Large intestine (tissue), 3 donors: ENCODE results near the gene PEX6. TPM values are rescaled to one million over a fixed set of nuclear protein-coding genes. Genes with fewer than 3 reads are reported as not detected.

ENCODE experiments used
- DNase-seq, 2 donors: peaks; one replicate each; pipeline versions ENCODE4 v3.0.0 to v3.0.0-alpha.2; 2013
- H3K27ac ChIP-seq: one replicate; pipeline ENCODE4 v1.5.1; 2013; ENCODE audit warnings: low read length
- H3K27me3 ChIP-seq: 2 replicates; pipeline ENCODE4 v1.6.1; 2013; ENCODE audit warnings: low read length; ENCODE audit not compliant: control insufficient read depth, insufficient read depth
- H3K36me3 ChIP-seq: 2 replicates; pipeline ENCODE4 v1.6.1; 2013; ENCODE audit warnings: low read length; ENCODE audit not compliant: control insufficient read depth, insufficient read depth
- H3K4me1 ChIP-seq: one replicate; pipeline ENCODE4 v1.6.1; 2013; ENCODE audit warnings: low read length; ENCODE audit not compliant: control insufficient read depth, insufficient read depth
- H3K4me3 ChIP-seq: one replicate; pipeline ENCODE4 v1.5.1; 2013; ENCODE audit warnings: low read length
- H3K9me3 ChIP-seq: one replicate; pipeline ENCODE4 v1.6.1; 2013; ENCODE audit warnings: mild to moderate bottlenecking, low read depth, low read length, moderate library complexity; ENCODE audit not compliant: control insufficient read depth
- whole genome bisulfite sequencing: methylation state at CpG from one replicate; pipeline ENCODE4 v1.1.5; 2013; ENCODE audit warnings: low lambda C conversion rate; ENCODE audit not compliant: insufficient coverage; 5-methylcytosine and 5-hydroxymethylcytosine counted together
- polyA plus RNA-seq: library from polyadenylated mRNA; unstranded; fragments of 120-200 nt; gene quantifications from one replicate; pipeline ENCODE4 v1.2.1, GENCODE V29; 2013

Gene PEX6
- polyA plus RNA-seq, 1 donor: 35.7 TPM

GRCh38 chr6:42979523-42980177, 669 bp upstream of the PEX6 start:
- Histone ChIP-seq H3K27me3 (no peaks in the 10 kb centered on the region), H3K4me3 (peak overlapping the region; percentile 84), H3K9me3 (no peaks in the 10 kb centered on the region), H3K4me1 (peaks cover 20% of the 10 kb centered on the region), H3K27ac (peak overlapping the region; percentile 89), H3K36me3 (peaks cover 7% of the 10 kb centered on the region)
- no peak for DNase-seq
- no CpG with 5 or more reads among the region's 9 CpGs for WGBS

- DNase-seq: peak in 1 of 2 donors; percentile 55
- Histone ChIP-seq H3K27ac (peak overlapping the region; percentile 89), H3K36me3 (peaks cover 12% of the 10 kb centered on the region), H3K4me1 (peaks cover 15% of the 10 kb centered on the region), H3K9me3 (no peaks in the 10 kb centered on the region), H3K4me3 (peak overlapping the region; percentile 84), H3K27me3 (no peaks in the 10 kb centered on the region)
- no CpG with 5 or more reads among the region's 28 CpGs for WGBS
Measured at GRCh38 chr6:42978487-42978838, 518 bp downstream of the PEX6 start.

GRCh38 chr6:42974919-42975505, 4.0 kb downstream of the PEX6 start:
- no peak for DNase-seq
- H3K36me3 ChIP-seq: peaks cover 21% of the 10 kb centered on the region
- no peak overlapping the region for H3K4me3 ChIP-seq
- no peaks in the 10 kb centered on the region for H3K27me3 ChIP-seq
- H3K4me1 ChIP-seq: peaks cover 14% of the 10 kb centered on the region
- no peak overlapping the region for H3K27ac ChIP-seq
- H3K9me3 ChIP-seq: no peaks in the 10 kb centered on the region
- no CpG with 5 or more reads among the region's 5 CpGs for WGBS

GRCh38 chr6:42973926-42974325, 5.1 kb downstream of the PEX6 start:
- Histone ChIP-seq H3K4me3 (no peak overlapping the region), H3K36me3 (peaks cover 32% of the 10 kb centered on the region), H3K4me1 (peaks cover 6% of the 10 kb centered on the region), H3K9me3 (no peaks in the 10 kb centered on the region), H3K27me3 (no peaks in the 10 kb centered on the region), H3K27ac (no peak overlapping the region)
- no CpG with 5 or more reads among the region's 3 CpGs for WGBS
- no peak for DNase-seq

- no peak for DNase-seq
- no peak overlapping the region for H3K4me3 ChIP-seq
- H3K36me3 ChIP-seq: peaks cover 47% of the 10 kb centered on the region
- no peaks in the 10 kb centered on the region for H3K9me3 ChIP-seq
- H3K27me3 ChIP-seq: no peaks in the 10 kb centered on the region
- WGBS: no CpG with 5 or more reads among the region's 3 CpGs
- H3K27ac ChIP-seq: no peak overlapping the region
- H3K4me1 ChIP-seq: no peaks in the 10 kb centered on the region
Measured at GRCh38 chr6:42971746-42972327, 7.1 kb downstream of the PEX6 start.

GRCh38 chr6:42970871-42971612, 7.9 kb downstream of the PEX6 start:
- Histone ChIP-seq H3K4me3 (no peak overlapping the region), H3K27me3 (no peaks in the 10 kb centered on the region), H3K27ac (no peak overlapping the region), H3K36me3 (peaks cover 54% of the 10 kb centered on the region), H3K4me1 (no peaks in the 10 kb centered on the region), H3K9me3 (no peaks in the 10 kb centered on the region)
- DNase-seq: no peak
- WGBS: no CpG with 5 or more reads among the region's 4 CpGs

GRCh38 chr6:42969934-42970333, 9.0 kb downstream of the PEX6 start:
- no CpG with 5 or more reads among the region's 4 CpGs for WGBS
- Histone ChIP-seq H3K4me1 (no peaks in the 10 kb centered on the region), H3K36me3 (peaks cover 63% of the 10 kb centered on the region), H3K4me3 (no peak overlapping the region), H3K27me3 (no peaks in the 10 kb centered on the region), H3K27ac (no peak overlapping the region), H3K9me3 (no peaks in the 10 kb centered on the region)
- no peak for DNase-seq

GRCh38 chr6:42969431-42969830, 9.6 kb downstream of the PEX6 start:
- Histone ChIP-seq H3K4me3 (no peak overlapping the region), H3K9me3 (no peaks in the 10 kb centered on the region), H3K27ac (no peak overlapping the region), H3K27me3 (no peaks in the 10 kb centered on the region), H3K36me3 (peaks cover 65% of the 10 kb centered on the region), H3K4me1 (no peaks in the 10 kb centered on the region)
- WGBS: no CpG with 5 or more reads among the region's 2 CpGs
- no peak for DNase-seq

- DNase-seq: no peak
- Histone ChIP-seq H3K4me3 (no peak overlapping the region), H3K27me3 (no peaks in the 10 kb centered on the region), H3K9me3 (no peaks in the 10 kb centered on the region), H3K36me3 (peaks cover 69% of the 10 kb centered on the region), H3K4me1 (no peaks in the 10 kb centered on the region), H3K27ac (no peak overlapping the region)
- WGBS: no CpG with 5 or more reads among the region's 4 CpGs
Measured at GRCh38 chr6:42968783-42969182, 10.2 kb downstream of the PEX6 start.

- H3K27ac ChIP-seq: no peak overlapping the region
- no peaks in the 10 kb centered on the region for H3K9me3 ChIP-seq
- H3K4me3 ChIP-seq: no peak overlapping the region
- WGBS: no CpG with 5 or more reads among the region's 12 CpGs
- H3K36me3 ChIP-seq: peaks cover 71% of the 10 kb centered on the region
- H3K27me3 ChIP-seq: no peaks in the 10 kb centered on the region
- no peak for DNase-seq
- no peaks in the 10 kb centered on the region for H3K4me1 ChIP-seq
Measured at GRCh38 chr6:42968126-42968701, 10.8 kb downstream of the PEX6 start.
